ENCODE results near the gene RIF1.

DNA sequence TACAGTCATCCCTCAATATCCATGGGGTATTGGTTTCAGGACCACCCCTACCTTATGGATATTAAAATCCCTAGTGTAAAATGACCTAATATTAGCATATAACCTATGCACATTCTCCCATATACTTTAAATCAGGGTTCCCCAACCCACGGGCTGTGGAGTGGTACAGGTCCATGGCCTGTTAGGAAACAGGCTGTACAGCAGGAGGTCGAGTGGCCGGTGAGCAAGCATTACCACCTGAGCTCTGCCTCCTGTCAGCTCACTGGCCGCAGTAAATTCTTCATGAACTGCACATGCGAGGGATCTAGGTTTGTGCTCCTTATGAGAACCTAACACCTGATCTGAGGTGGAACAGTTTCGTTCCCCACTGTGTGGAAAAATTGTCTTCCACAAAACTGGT is 73.8 kb downstream of the RIF1 start:
- TF ChIP-seq POLR2A (IDR thresholded peaks at IDR 0.05) (no peak), POLR2AphosphoS5 (IDR thresholded peaks at IDR 0.05) (no peak), EP300 (IDR thresholded peaks at IDR 0.05) (no peak)
- TF ChIP-seq, protein P1, sequence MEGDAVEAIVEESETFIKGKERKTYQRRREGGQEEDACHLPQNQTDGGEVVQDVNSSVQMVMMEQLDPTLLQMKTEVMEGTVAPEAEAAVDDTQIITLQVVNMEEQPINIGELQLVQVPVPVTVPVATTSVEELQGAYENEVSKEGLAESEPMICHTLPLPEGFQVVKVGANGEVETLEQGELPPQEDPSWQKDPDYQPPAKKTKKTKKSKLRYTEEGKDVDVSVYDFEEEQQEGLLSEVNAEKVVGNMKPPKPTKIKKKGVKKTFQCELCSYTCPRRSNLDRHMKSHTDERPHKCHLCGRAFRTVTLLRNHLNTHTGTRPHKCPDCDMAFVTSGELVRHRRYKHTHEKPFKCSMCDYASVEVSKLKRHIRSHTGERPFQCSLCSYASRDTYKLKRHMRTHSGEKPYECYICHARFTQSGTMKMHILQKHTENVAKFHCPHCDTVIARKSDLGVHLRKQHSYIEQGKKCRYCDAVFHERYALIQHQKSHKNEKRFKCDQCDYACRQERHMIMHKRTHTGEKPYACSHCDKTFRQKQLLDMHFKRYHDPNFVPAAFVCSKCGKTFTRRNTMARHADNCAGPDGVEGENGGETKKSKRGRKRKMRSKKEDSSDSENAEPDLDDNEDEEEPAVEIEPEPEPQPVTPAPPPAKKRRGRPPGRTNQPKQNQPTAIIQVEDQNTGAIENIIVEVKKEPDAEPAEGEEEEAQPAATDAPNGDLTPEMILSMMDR (IDR thresholded peaks at IDR 0.05) = no peak

All from suprapubic skin (tissue), 4 donors.